ENCODE data around the gene ANO10.
"Not testable (repeated sequence)": the region's sequence is repeated elsewhere in the genome, so short reads cannot be mapped to it uniquely, and the experiment has no call there.

Gene ANO10

GRCh38 chr3:43624619-43625305, 3.0 kb upstream of the ANO10 start:
- DNase-seq = no peak

DNA sequence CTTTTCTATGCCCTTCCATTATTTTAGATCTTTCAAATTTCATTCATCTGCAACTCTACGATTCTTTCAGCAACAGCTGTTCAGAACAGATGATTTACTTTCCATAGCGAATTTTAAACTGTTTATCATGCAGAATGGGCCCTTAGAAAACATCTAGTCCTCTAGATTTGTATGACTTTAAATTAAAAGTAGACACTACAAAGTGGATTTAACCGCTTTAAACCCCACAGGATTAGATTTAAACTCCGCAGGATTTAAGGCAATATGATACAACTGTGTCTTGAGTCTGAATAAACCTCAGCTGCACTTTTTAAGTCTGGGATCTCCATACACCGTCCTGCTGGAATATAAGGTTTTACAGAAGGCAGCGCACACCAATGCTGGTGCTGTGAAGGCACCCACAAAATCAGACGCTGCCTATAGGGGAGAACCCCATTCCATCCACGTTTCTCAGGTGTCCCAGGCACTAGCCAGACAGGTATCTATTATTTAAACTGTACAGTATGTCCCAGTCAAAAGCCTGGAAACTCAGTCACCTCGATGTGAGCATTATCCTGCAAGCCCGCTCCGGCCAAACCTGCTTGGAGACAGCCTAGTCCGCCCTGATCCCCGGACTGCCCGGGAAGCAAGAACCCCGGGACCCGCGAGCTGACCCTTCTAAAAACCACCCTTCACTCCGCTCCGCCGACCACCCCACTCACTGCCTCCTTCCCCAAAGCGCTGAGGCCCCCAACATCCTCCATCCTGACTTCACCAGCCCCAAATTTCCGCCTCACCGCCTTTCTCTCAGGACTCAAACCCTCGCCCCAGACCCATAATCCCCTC, 768 bp downstream of the ANO10 start:
- DNase-seq = no peak

DNA sequence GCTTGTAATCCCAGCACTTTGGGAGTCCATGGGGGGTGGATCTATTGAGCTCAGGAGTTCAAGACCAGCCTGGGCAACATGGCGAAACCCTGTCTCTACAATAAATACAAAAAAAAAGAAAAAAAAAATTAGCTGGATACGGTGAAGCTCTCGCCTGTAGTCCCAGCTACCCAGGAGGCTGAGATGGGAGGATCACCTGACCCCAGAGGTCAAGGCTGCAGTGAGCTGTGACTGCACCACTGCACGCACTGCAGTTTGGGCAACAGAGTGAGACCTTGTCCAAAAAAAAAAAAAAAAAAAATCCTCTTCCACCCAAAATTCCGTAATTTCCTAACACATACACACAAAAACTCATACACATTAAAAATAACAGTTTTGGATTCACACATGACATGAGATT, 2.2 kb downstream of the ANO10 start:
- DNase-seq = no peak

- DNase-seq = no peak
These were observed 3.7 kb downstream of the ANO10 start for GRCh38 chr3:43618142-43618541.

- DNase-seq = no peak
These were observed 5.8 kb downstream of the ANO10 start for GRCh38 chr3:43616034-43616433.

DNA sequence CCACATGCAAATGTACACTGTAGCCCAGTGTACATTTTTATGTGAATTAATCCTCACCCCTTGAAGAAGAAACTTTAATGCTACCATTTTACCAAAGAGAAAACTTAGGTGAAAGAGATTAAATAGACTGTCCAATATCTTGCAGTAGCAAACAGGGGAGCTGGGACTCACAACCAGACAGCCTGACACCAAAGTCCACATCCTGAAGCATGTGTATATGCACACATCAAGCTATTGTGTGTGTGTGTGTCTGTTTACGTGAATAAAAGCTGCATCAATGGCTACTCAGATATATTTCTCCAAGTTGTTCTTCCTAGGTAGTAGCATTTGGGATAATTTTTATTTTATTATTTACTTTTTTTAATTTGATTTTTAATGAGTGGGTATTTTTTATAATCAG, 6.7 kb downstream of the ANO10 start:
- no peak for DNase-seq

DNA sequence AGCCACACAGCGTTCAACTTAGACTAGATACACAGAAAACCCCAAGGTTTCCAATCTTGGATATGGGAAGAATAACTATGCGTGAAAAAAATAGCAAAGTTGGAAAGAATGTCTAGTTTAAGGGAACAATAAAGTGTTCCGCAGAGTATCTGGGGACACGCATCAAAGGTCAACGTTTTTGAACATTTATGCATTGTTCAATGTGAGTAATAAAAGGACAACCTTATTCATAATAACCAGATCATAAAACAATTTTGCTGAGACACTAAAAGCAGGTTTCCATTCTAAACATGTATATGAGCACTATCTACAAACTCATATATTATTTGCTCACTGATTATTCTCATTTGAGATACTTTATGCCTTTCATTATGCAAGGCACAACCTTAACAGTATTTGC, 7.8 kb downstream of the ANO10 start:
- DNase-seq = no peak

GRCh38 chr3:43612419-43612818, 9.4 kb downstream of the ANO10 start:
- DNase-seq = no peak

GRCh38 chr3:43609406-43609805, 12.4 kb downstream of the ANO10 start:
- no peak for DNase-seq

- DNase-seq = no peak
These were observed 13.1 kb downstream of the ANO10 start for GRCh38 chr3:43608751-43609150.

- DNase-seq = no peak
These were observed 15.5 kb downstream of the ANO10 start for GRCh38 chr3:43606284-43606683.

- not testable (repeated sequence) for DNase-seq
These were observed 21.9 kb downstream of the ANO10 start for GRCh38 chr3:43599959-43600358.

GRCh38 chr3:43597961-43598360, 23.9 kb downstream of the ANO10 start:
- no peak for DNase-seq

DNA sequence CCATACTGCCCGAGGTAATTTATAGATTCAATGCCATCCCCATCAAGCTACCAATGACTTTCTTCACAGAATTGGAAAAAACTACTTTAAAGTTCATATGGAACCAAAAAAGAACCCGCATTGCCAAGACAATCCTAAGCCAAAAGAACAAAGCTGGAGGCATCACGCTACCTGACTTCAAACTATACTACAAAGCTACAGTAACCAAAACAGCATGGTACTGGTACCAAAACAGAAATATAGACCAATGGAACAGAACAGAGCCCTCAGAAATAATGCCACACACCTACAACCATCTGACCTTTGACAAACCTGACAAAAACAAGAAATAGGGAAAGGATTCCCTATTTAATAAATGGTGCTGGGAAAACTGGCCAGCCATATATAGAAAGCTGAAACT, 25.6 kb downstream of the ANO10 start:
- not testable (repeated sequence) for DNase-seq

- DNase-seq = not testable (repeated sequence)
These were observed 26.5 kb downstream of the ANO10 start for GRCh38 chr3:43595280-43595679.

GRCh38 chr3:43593588-43593987, 28.2 kb downstream of the ANO10 start:
- not testable (repeated sequence) for DNase-seq

DNA sequence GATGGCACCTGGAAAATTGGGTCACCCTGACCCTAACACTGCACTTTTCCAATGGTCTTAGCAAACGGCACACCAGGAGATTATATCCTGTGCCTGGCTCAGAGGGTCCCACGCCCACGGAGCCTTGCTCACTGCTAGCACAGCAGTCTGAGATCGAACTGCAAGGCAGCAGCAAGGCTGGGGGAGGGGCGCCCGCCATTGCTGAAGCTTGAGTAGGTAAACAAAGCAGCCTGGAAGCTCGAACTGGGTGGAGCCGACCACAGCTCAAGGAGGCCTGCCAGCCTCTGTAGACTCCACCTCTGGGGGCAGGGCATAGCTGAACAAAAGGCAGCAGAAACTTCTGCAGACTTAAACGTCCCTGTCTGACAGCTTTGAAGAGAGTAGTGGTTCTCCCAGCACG, 29.9 kb downstream of the ANO10 start:
- not testable (repeated sequence) for DNase-seq

- no peak for DNase-seq
These were observed 34.5 kb downstream of the ANO10 start for GRCh38 chr3:43587303-43587702.

DNA sequence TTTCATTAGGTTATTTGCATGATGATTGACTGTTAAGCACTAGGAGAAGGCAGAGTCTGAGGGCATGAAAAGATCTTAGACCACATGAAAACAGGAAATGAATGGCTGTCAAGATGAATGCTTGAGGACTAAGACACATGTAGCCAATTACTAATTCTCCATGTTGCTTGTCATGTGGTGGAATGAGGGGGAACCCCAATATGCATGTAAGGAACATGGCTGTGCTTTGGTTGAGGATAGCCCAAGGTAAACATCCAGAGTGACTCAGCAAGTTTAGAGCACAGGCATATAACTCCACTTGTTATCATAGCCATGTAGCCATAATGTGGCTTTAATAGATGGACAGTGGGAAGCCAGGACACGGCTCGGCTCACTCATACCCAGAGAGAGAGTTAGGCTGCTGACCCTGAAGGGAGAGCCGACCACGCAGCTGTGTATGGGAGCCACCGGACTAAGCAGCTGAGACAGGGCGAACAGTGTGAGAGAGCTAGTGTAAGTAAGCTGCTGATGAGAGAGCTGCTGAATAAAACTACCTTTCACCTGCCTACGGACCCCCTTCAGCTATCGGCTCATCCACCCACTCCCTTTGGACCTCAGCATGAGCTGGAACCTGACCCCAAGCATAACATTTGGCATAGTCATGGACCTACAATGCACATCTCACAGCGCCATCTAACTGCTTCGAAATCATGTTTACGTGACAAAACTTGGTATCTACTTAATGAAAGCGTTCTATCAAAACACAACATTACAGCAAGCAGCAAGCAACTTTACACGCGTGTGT, 37.6 kb downstream of the ANO10 start:
- no peak for DNase-seq

DNA sequence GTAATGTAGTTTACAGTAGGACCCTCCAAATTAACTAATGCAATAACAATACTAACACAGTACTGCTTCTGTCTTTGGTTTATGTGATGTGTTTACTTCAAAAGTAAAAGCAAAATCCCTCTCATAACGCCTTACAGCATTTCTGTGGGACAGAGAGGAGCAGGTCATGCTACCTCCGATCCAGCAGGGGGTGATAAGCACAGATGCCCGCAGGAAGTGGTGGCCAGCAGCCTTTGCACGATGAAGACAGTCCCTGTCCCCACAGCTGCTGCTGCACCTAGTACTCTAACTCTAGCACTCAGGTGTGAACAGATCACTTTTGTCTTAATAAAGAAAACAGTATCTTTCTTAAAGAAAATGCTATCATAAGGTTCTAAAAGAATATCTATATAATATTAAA, 38.3 kb downstream of the ANO10 start:
- no peak for DNase-seq

GRCh38 chr3:43582866-43583265, 38.9 kb downstream of the ANO10 start:
- DNase-seq = no peak

GRCh38 chr3:43581343-43581742, 40.5 kb downstream of the ANO10 start:
- DNase-seq = no peak

GRCh38 chr3:43580181-43580580, 41.6 kb downstream of the ANO10 start:
- no peak for DNase-seq

DNA sequence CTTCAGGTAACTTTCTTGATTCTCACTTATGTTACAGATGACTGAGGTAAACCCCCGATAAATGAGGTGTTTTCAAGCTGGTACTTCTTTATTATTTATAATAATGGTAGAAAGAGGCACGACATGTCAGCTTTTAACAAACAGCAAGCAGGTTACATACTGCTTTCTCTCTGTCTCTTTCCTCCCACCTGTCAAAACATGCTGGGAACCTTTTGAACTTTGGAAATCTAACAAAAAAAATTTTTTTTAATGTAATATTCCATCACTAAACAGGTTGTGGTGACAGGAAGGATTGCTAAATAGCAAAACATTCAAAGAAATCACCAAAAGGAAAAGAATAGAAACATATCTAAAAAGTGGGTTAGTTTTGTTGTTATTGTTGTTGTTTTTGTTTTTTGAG, 48.2 kb downstream of the ANO10 start:
- DNase-seq = no peak

All from activated T-cell treated with anti-CD3 and anti-CD28 coated beads for 4 hours (primary cell).